SK-N-MC (cell line): Measurements from ENCODE around the gene EXD3.
"Not testable (repeated sequence)": the region's sequence is repeated elsewhere in the genome, so short reads cannot be mapped to it uniquely, and the experiment has no call there.

Experiments
- DNase-seq: peaks from one replicate; pipeline ENCODE4 v3.0.0-alpha.2; 2011; ENCODE audit warnings: low read depth, low spot score
- H3K27ac ChIP-seq: fragments of 200-600 bp; sonication (generic); 2 replicates; pipeline ENCODE4 v1.5.1; 2016; ENCODE audit warnings: mixed run types
- H3K36me3 ChIP-seq: fragments of 200-600 bp; sonication (generic); 2 replicates; pipeline ENCODE4 v1.6.1; 2017; ENCODE audit warnings: antibody characterized with exemption, low read length, mixed read lengths; ENCODE audit not compliant: insufficient read depth
- H3K4me3 ChIP-seq: fragments of 200-600 bp; sonication (generic); 2 replicates; pipeline ENCODE4 v1.5.1; 2016
- H3K9ac ChIP-seq: fragments of 200-600 bp; sonication (generic); 2 replicates; pipeline ENCODE4 v1.8.0; 2017; ENCODE audit warnings: mixed run types, mixed read lengths; ENCODE audit not compliant: insufficient read length
- H3K9me3 ChIP-seq: fragments of 200-600 bp; sonication (generic); 2 replicates; pipeline ENCODE4 v1.6.1; 2017; ENCODE audit warnings: low read depth, mild to moderate bottlenecking, antibody characterized with exemption, low read length, moderate library complexity, mixed read lengths
- EZH2 ChIP-seq: fragments of 200-600 bp; sonication (generic); IDR thresholded peaks from one replicate; pipeline ENCODE4 v1.6.1; 2017; ENCODE audit warnings: antibody characterized with exemption
- FOXP2 ChIP-seq: optimal IDR thresholded peaks from 2 replicates; pipeline ENCODE3; 2011; ENCODE audit warnings: mild to moderate bottlenecking, moderate library complexity; ENCODE audit not compliant: insufficient read depth; ENCODE audit errors: extremely low read length, control extremely low read depth
- POLR2AphosphoS5 ChIP-seq: IDR thresholded peaks from 2 replicates; pipeline ENCODE4 v1.6.1; 2012; ENCODE audit warnings: mild to moderate bottlenecking, low read depth, low read length, borderline replicate concordance

The EXD3 gene

GRCh38 chr9:137336735-137337134 lies 86.2 kb downstream of the EXD3 start:
- Histone ChIP-seq H3K9ac (no peak overlapping the region), H3K27ac (no peak overlapping the region), H3K4me3 (no peak overlapping the region), H3K9me3 (no peaks in the 10 kb centered on the region; the same call in 1 of the 2 replicates), H3K36me3 (no peaks in the 10 kb centered on the region)
- no peak for DNase-seq
- no peak for TF ChIP-seq EZH2
- no peak for TF ChIP-seq POLR2AphosphoS5
- no peak for TF ChIP-seq FOXP2

- Histone ChIP-seq H3K4me3 (no peak overlapping the region), H3K27ac (no peak overlapping the region), H3K9me3 (no peaks in the 10 kb centered on the region; the same call in 1 of the 2 replicates), H3K9ac (no peak overlapping the region), H3K36me3 (no peaks in the 10 kb centered on the region)
- TF ChIP-seq EZH2 (no peak), POLR2AphosphoS5 (no peak), FOXP2 (no peak)
- DNase-seq: no peak
Observed at GRCh38 chr9:137333016-137333671, 89.8 kb downstream of the EXD3 start.

- H3K36me3 ChIP-seq: no peaks in the 10 kb centered on the region
- TF ChIP-seq EZH2: no peak
- no peak for TF ChIP-seq POLR2AphosphoS5
- no peak for TF ChIP-seq FOXP2
- no peaks in the 10 kb centered on the region; the same call in 1 of the 2 replicates for H3K9me3 ChIP-seq
- no peak for DNase-seq
- H3K4me3 ChIP-seq: no peak overlapping the region
- H3K9ac ChIP-seq: no peak overlapping the region
- H3K27ac ChIP-seq: no peak overlapping the region
Observed at GRCh38 chr9:137331929-137332328, 91.0 kb downstream of the EXD3 start.

GRCh38 chr9:137330689-137331088 lies 92.3 kb downstream of the EXD3 start:
- no peaks in the 10 kb centered on the region for H3K36me3 ChIP-seq
- H3K4me3 ChIP-seq: no peak overlapping the region
- TF ChIP-seq FOXP2: no peak
- TF ChIP-seq POLR2AphosphoS5: no peak
- TF ChIP-seq EZH2: no peak
- no peak overlapping the region for H3K27ac ChIP-seq
- no peaks in the 10 kb centered on the region for H3K9me3 ChIP-seq
- DNase-seq: no peak
- H3K9ac ChIP-seq: no peak overlapping the region

- H3K9ac ChIP-seq, H3K27ac ChIP-seq, DNase-seq, H3K4me3 ChIP-seq, H3K9me3 ChIP-seq, H3K36me3 ChIP-seq: not testable (repeated sequence)
Observed at GRCh38 chr9:137329590-137329989, 93.4 kb downstream of the EXD3 start.

GRCh38 chr9:137327641-137328550 lies 95.1 kb downstream of the EXD3 start:
- not testable (repeated sequence) for H3K36me3 ChIP-seq, H3K4me3 ChIP-seq, DNase-seq, H3K27ac ChIP-seq, H3K9ac ChIP-seq, H3K9me3 ChIP-seq

GRCh38 chr9:137326445-137327065 lies 96.4 kb downstream of the EXD3 start:
- H3K9ac ChIP-seq: no peak overlapping the region
- H3K9me3 ChIP-seq: no peaks in the 10 kb centered on the region
- no peak for DNase-seq
- no peak overlapping the region for H3K27ac ChIP-seq
- no peak overlapping the region for H3K4me3 ChIP-seq
- H3K36me3 ChIP-seq: no peaks in the 10 kb centered on the region
- TF ChIP-seq EZH2: no peak
- no peak for TF ChIP-seq FOXP2

- H3K9me3 ChIP-seq: no peaks in the 10 kb centered on the region
- no peak for TF ChIP-seq EZH2
- TF ChIP-seq FOXP2: no peak
- TF ChIP-seq POLR2AphosphoS5: no peak
- H3K9ac ChIP-seq: no peak overlapping the region
- no peak overlapping the region for H3K27ac ChIP-seq
- no peak for DNase-seq
- no peak overlapping the region for H3K4me3 ChIP-seq
- H3K36me3 ChIP-seq: no peaks in the 10 kb centered on the region
Observed at GRCh38 chr9:137325799-137326198, 97.2 kb downstream of the EXD3 start.
